ENCODE data around the gene LIPE.

DNA sequence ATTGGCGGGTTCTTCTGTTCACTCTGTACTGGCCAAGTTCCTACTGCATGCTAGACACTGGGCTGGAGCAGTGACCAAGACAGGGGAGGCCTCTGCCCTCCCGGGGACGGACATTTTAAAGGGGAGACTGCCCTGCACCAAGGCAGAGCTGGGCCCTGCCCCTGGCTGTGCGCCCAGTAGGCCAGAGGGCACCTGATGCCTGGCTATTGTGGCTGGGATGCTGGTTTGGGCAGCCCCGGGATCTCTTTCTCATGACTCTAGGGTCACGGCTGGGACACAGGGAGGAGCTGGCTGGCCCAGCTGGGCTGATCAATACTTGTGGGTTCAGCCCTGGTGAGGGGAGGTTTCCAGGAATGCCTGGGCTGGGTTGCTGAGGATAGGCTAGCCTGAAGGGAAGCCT is 17.7 kb downstream of the LIPE start:
- TF ChIP-seq EZH2 (IDR thresholded peaks at IDR 0.05; ENCODE audit: insufficient read depth, poor library complexity, severe bottlenecking) = no peak
- TF ChIP-seq EZH2phosphoT487 (IDR thresholded peaks at IDR 0.05; ENCODE audit: insufficient read depth, low read depth) = no peak
